CD4-positive, CD25-positive, alpha-beta regulatory T cell (primary cell): Measurements from ENCODE around the gene SSC4D. TPM values are rescaled to one million over a fixed set of nuclear protein-coding genes. Genes with fewer than 3 reads are reported as not detected.
"Not testable (repeated sequence)": the region's sequence is repeated elsewhere in the genome, so short reads cannot be mapped to it uniquely, and the experiment has no call there.

Experiments
- ATAC-seq, 2 donors: fragments of 150-1000 bp; cut with Tn5 transposase; one replicate each; pipeline ENCODE4 v1.10.0; 2021; ENCODE audit warnings: low read depth in 2 of 2, moderate number of reproducible peaks in 2 of 2, moderate library complexity in 1 of 2
- DNase-seq, 3 donors: peaks; one replicate each; pipeline versions ENCODE4 v3.0.0 to v3.0.0-alpha.2; 2012 to 2022; ENCODE audit warnings: mixed read lengths in 1 of 3
- H3K27ac ChIP-seq: one replicate; pipeline ENCODE4 v1.7.0; 2013; ENCODE audit warnings: mild to moderate bottlenecking, low read length; ENCODE audit not compliant: insufficient read depth, poor library complexity, severe bottlenecking
- H3K27me3 ChIP-seq: one replicate; pipeline ENCODE4 v1.7.0; 2013; ENCODE audit warnings: low read length; ENCODE audit not compliant: control insufficient read depth, insufficient read depth
- H3K36me3 ChIP-seq: one replicate; pipeline ENCODE4 v1.7.0; 2013; ENCODE audit warnings: mild to moderate bottlenecking, low read length, moderate library complexity; ENCODE audit not compliant: control insufficient read depth, insufficient read depth
- H3K4me1 ChIP-seq: 2 replicates; pipeline ENCODE4 v1.7.0; 2013; ENCODE audit warnings: mild to moderate bottlenecking, low read length; ENCODE audit not compliant: insufficient read depth, control insufficient read depth, poor library complexity, severe bottlenecking
- H3K4me3 ChIP-seq: one replicate; pipeline ENCODE4 v1.7.0; 2013; ENCODE audit warnings: low read depth, mild to moderate bottlenecking, low read length, moderate library complexity
- H3K9me3 ChIP-seq, 2 experiments: 1 replicate in 1 of 2; 2 replicates in 1 of 2; pipeline ENCODE4 v1.7.0; 2013; ENCODE audit warnings: low read length in 2 of 2, mild to moderate bottlenecking in 1 of 2, moderate library complexity in 1 of 2; ENCODE audit not compliant: control insufficient read depth in 2 of 2
- H3K27ac Mint-ChIP-seq, 3 donors: one replicate each; pipeline ENCODE4 v1.8.0; 2020 to 2022; ENCODE audit warnings: mild to moderate bottlenecking in 3 of 3, mixed read lengths in 3 of 3, moderate library complexity in 2 of 3
- H3K27me3 Mint-ChIP-seq: one replicate; pipeline ENCODE4 v1.8.0; 2022; ENCODE audit warnings: mild to moderate bottlenecking, mixed read lengths
- H3K36me3 Mint-ChIP-seq: one replicate; pipeline ENCODE4 v1.8.0; 2020; ENCODE audit warnings: mixed read lengths
- H3K4me1 Mint-ChIP-seq, 4 donors: one replicate each; pipeline ENCODE4 v1.8.0; 2020 to 2022; ENCODE audit warnings: mixed read lengths in 4 of 4, mild to moderate bottlenecking in 1 of 4
- H3K4me3 Mint-ChIP-seq, 4 donors: one replicate each; pipeline ENCODE4 v1.8.0; 2020 to 2022; ENCODE audit warnings: mild to moderate bottlenecking in 4 of 4, mixed read lengths in 4 of 4, moderate library complexity in 3 of 4
- H3K9me3 Mint-ChIP-seq, 7 donors: one replicate each; pipeline ENCODE4 v1.8.0; 2020 to 2022; ENCODE audit warnings: mixed read lengths in 7 of 7, mild to moderate bottlenecking in 3 of 7, moderate library complexity in 2 of 7
- polyA plus RNA-seq, 4 donors: library from polyadenylated mRNA; unstranded; fragments of 300-500 nt; fragmentation: Illumina TruSeq; gene quantifications; one replicate each; pipeline ENCODE4 v1.2.3, GENCODE V29; 2021
- total RNA-seq: library from RNA; stranded (reverse); gene quantifications from one replicate; pipeline ENCODE4 v1.2.3, GENCODE V29; 2022

SSC4D gene
- total RNA-seq: not detected
- polyA plus RNA-seq: under 1 TPM in 2 of 4 donors, not detected in 2; 0.25 to 0.65 TPM

- Histone ChIP-seq H3K27ac (no peak within 1 kb of the TSS), H3K9me3 (no peaks in the 10 kb centered on the region), H3K27me3 (no peaks in the 10 kb centered on the region), H3K4me1 (no peaks in the 10 kb centered on the region), H3K4me3 (no peak within 1 kb of the TSS), H3K36me3 (no peaks in the 10 kb centered on the region)
- ATAC-seq (no peak), DNase-seq (no peak)
- H3K9me3 Mint-ChIP-seq: peaks cover 0 to 2% (median 0%) of the 10 kb centered on the region in 7 donors
- peak within 1 kb of the TSS in 1 of 3 donors; percentile 72 for H3K27ac Mint-ChIP-seq
- H3K4me3 Mint-ChIP-seq: no peak within 1 kb of the TSS
- peaks cover 6% of the 10 kb centered on the region for H3K27me3 Mint-ChIP-seq
- H3K4me1 Mint-ChIP-seq: no peaks in the 10 kb centered on the region
- peaks cover 3% of the 10 kb centered on the region for H3K36me3 Mint-ChIP-seq
These were observed at the start of gene SSC4D for GRCh38 chr7:76409537-76409936. TSS of gene SSC4D (minus strand) at chr7:76409697. CDS start at chr7:76404439, 5,258 bp downstream.

- not testable (repeated sequence) for H3K4me3 Mint-ChIP-seq, H3K4me3 ChIP-seq, H3K27me3 Mint-ChIP-seq, ATAC-seq, H3K36me3 Mint-ChIP-seq, H3K36me3 ChIP-seq, H3K27me3 ChIP-seq, H3K4me1 Mint-ChIP-seq, H3K27ac Mint-ChIP-seq, H3K9me3 Mint-ChIP-seq, DNase-seq, H3K9me3 ChIP-seq, H3K27ac ChIP-seq, H3K4me1 ChIP-seq
These were observed 49.0 kb upstream of the SSC4D start for GRCh38 chr7:76458504-76458903.

- H3K27ac Mint-ChIP-seq, H3K9me3 Mint-ChIP-seq, H3K4me3 ChIP-seq, H3K9me3 ChIP-seq, H3K27me3 ChIP-seq, H3K4me1 ChIP-seq, DNase-seq, H3K27ac ChIP-seq, H3K4me3 Mint-ChIP-seq, ATAC-seq, H3K36me3 ChIP-seq, H3K4me1 Mint-ChIP-seq, H3K36me3 Mint-ChIP-seq, H3K27me3 Mint-ChIP-seq: not testable (repeated sequence)
These were observed 47.5 kb upstream of the SSC4D start for GRCh38 chr7:76457017-76457416.

GRCh38 chr7:76445577-76446008 lies 36.1 kb upstream of the SSC4D start:
- DNase-seq: peak in 2 of 3 donors; percentile 13 to 66
- not testable (repeated sequence) for H3K27ac ChIP-seq, H3K9me3 Mint-ChIP-seq, H3K36me3 Mint-ChIP-seq, H3K9me3 ChIP-seq, H3K4me3 Mint-ChIP-seq, H3K27me3 Mint-ChIP-seq, H3K4me1 ChIP-seq, H3K4me1 Mint-ChIP-seq, H3K27me3 ChIP-seq, H3K36me3 ChIP-seq
- peak; percentile 86 to 90 for ATAC-seq
- peak overlapping the region; percentile 50 for H3K4me3 ChIP-seq
- H3K27ac Mint-ChIP-seq: peak overlapping the region in 1 of 3 donors; percentile 66

- H3K9me3 ChIP-seq, H3K27ac ChIP-seq, H3K27me3 ChIP-seq, H3K4me3 Mint-ChIP-seq, H3K4me1 Mint-ChIP-seq, H3K36me3 Mint-ChIP-seq, H3K27ac Mint-ChIP-seq, H3K9me3 Mint-ChIP-seq, H3K4me1 ChIP-seq, H3K36me3 ChIP-seq, H3K4me3 ChIP-seq, H3K27me3 Mint-ChIP-seq: not testable (repeated sequence)
- peak in 1 of 3 donors; percentile 14 for DNase-seq
- ATAC-seq: peak; percentile 12 to 25
These were observed 34.3 kb upstream of the SSC4D start for GRCh38 chr7:76443846-76444245.

GRCh38 chr7:76442664-76443446 lies 33.4 kb upstream of the SSC4D start:
- not testable (repeated sequence) for H3K27ac Mint-ChIP-seq, H3K9me3 ChIP-seq, H3K36me3 Mint-ChIP-seq, H3K9me3 Mint-ChIP-seq, H3K4me3 Mint-ChIP-seq, H3K27me3 Mint-ChIP-seq, H3K27me3 ChIP-seq, H3K4me1 ChIP-seq, DNase-seq, ATAC-seq, H3K4me3 ChIP-seq, H3K27ac ChIP-seq, H3K36me3 ChIP-seq, H3K4me1 Mint-ChIP-seq

- H3K4me1 Mint-ChIP-seq, H3K27ac ChIP-seq, DNase-seq, H3K4me1 ChIP-seq, H3K9me3 ChIP-seq, H3K36me3 ChIP-seq, H3K27me3 ChIP-seq, H3K4me3 ChIP-seq, H3K27me3 Mint-ChIP-seq, H3K4me3 Mint-ChIP-seq, H3K9me3 Mint-ChIP-seq, H3K36me3 Mint-ChIP-seq, H3K27ac Mint-ChIP-seq: not testable (repeated sequence)
- peak; percentile 41 to 56 for ATAC-seq
These were observed 32.3 kb upstream of the SSC4D start for GRCh38 chr7:76441792-76442191.

GRCh38 chr7:76440404-76440803 lies 30.9 kb upstream of the SSC4D start:
- not testable (repeated sequence) for H3K27me3 ChIP-seq, ATAC-seq, DNase-seq, H3K4me3 Mint-ChIP-seq, H3K9me3 Mint-ChIP-seq, H3K27ac ChIP-seq, H3K36me3 ChIP-seq, H3K4me3 ChIP-seq, H3K9me3 ChIP-seq, H3K4me1 ChIP-seq, H3K36me3 Mint-ChIP-seq, H3K27me3 Mint-ChIP-seq, H3K4me1 Mint-ChIP-seq
- peak overlapping the region in 1 of 3 donors; percentile 31 for H3K27ac Mint-ChIP-seq
